Nephron progenitor cell (in vitro differentiated cells): ENCODE measurements around the gene SBNO2.
"Not testable (repeated sequence)": the region's sequence is repeated elsewhere in the genome, so short reads cannot be mapped to it uniquely, and the experiment has no call there.

Experiments
- DNase-seq: peaks from one replicate; pipeline ENCODE4 v3.0.0; 2021
- H3K27ac Mint-ChIP-seq: 2 replicates; pipeline ENCODE4 v1.8.0; 2021; ENCODE audit warnings: mild to moderate bottlenecking, moderate library complexity, mixed read lengths
- H3K27me3 Mint-ChIP-seq: 2 replicates; pipeline ENCODE4 v1.8.0; 2021; ENCODE audit warnings: mild to moderate bottlenecking, low read depth, mixed read lengths; ENCODE audit not compliant: poor library complexity
- H3K36me3 Mint-ChIP-seq: 2 replicates; pipeline ENCODE4 v1.8.0; 2021; ENCODE audit warnings: low read depth, mixed read lengths
- H3K4me1 Mint-ChIP-seq: 2 replicates; pipeline ENCODE4 v1.8.0; 2021; ENCODE audit warnings: mixed read lengths
- H3K4me3 Mint-ChIP-seq: 2 replicates; pipeline ENCODE4 v1.8.0; 2021; ENCODE audit warnings: mild to moderate bottlenecking, moderate library complexity, mixed read lengths
- H3K9me3 Mint-ChIP-seq: 2 replicates; pipeline ENCODE4 v1.8.0; 2021; ENCODE audit warnings: mild to moderate bottlenecking, moderate library complexity, mixed read lengths
- CTCF ChIP-seq: fragments of 200-600 bp; sonication (generic); IDR thresholded peaks from 2 replicates; pipeline ENCODE4 v1.5.0; 2021; ENCODE audit warnings: antibody characterized with exemption

The SBNO2 gene

GRCh38 chr19:1211494-1212234 lies 37.6 kb upstream of the SBNO2 start:
- Mint-ChIP-seq H3K9me3 (no peaks in the 10 kb centered on the region), H3K4me3 (peak overlapping the region; percentile 29), H3K27me3 (peaks cover 6% of the 10 kb centered on the region), H3K27ac (peak overlapping the region; percentile 96), H3K4me1 (peaks cover 69% of the 10 kb centered on the region), H3K36me3 (peaks cover 22% of the 10 kb centered on the region)
- peak; percentile 43 for DNase-seq
- TF ChIP-seq CTCF, result no peak

- H3K27ac Mint-ChIP-seq, result peak overlapping the region; percentile 25
- H3K4me1 Mint-ChIP-seq, result peaks cover 58% of the 10 kb centered on the region
- peak overlapping the region; percentile 64 for H3K4me3 Mint-ChIP-seq
- H3K27me3 Mint-ChIP-seq, result peaks cover 6% of the 10 kb centered on the region
- peaks cover 22% of the 10 kb centered on the region for H3K36me3 Mint-ChIP-seq
- no peak for DNase-seq
- no peak for TF ChIP-seq CTCF
- no peaks in the 10 kb centered on the region for H3K9me3 Mint-ChIP-seq
Measured at GRCh38 chr19:1210227-1210538, 36.1 kb upstream of the SBNO2 start.

- DNase-seq, H3K27me3 Mint-ChIP-seq, H3K9me3 Mint-ChIP-seq, H3K4me3 Mint-ChIP-seq, H3K27ac Mint-ChIP-seq: not testable (repeated sequence)
- H3K4me1 Mint-ChIP-seq, result peaks cover 55% of the 10 kb centered on the region
- peaks cover 22% of the 10 kb centered on the region for H3K36me3 Mint-ChIP-seq
Measured at GRCh38 chr19:1208830-1209229, 34.8 kb upstream of the SBNO2 start.

- Mint-ChIP-seq H3K4me3 (peak overlapping the region; percentile 93), H3K4me1 (peaks cover 57% of the 10 kb centered on the region), H3K9me3 (no peaks in the 10 kb centered on the region), H3K36me3 (peaks cover 15% of the 10 kb centered on the region), H3K27me3 (peaks cover 6% of the 10 kb centered on the region), H3K27ac (peak overlapping the region; percentile 69)
- TF ChIP-seq CTCF, result no peak
- DNase-seq, result peak; percentile 46
Measured at GRCh38 chr19:1206864-1207450, 32.9 kb upstream of the SBNO2 start.

GRCh38 chr19:1206150-1206863 lies 32.2 kb upstream of the SBNO2 start:
- Mint-ChIP-seq H3K27ac (peak overlapping the region; percentile 69), H3K4me3 (peak overlapping the region; percentile 93), H3K27me3 (peaks cover 6% of the 10 kb centered on the region), H3K36me3 (peaks cover 11% of the 10 kb centered on the region), H3K9me3 (no peaks in the 10 kb centered on the region), H3K4me1 (peaks cover 51% of the 10 kb centered on the region)
- DNase-seq, result no peak
- TF ChIP-seq CTCF, result no peak
